Measurements from ENCODE around the gene BET1L.

BET1L gene

GRCh38 chr11:206002-206384 lies 1.2 kb downstream of the BET1L start:
- Histone ChIP-seq H3K4me1 (ENCODE audit: control insufficient read depth, insufficient read depth, low read length) (peaks cover 2% of the 10 kb centered on the region), H3K36me3 (ENCODE audit: control insufficient read depth, insufficient read depth, low read length) (peaks cover 31% of the 10 kb centered on the region), H3K4me3 (ENCODE audit: low read depth, low read length) (peak overlapping the region; percentile 98), H3K9ac (ENCODE audit: low read depth, low read length) (peak overlapping the region; percentile 4), H3K27me3 (ENCODE audit: control insufficient read depth, insufficient read depth, low read length) (no peaks in the 10 kb centered on the region), H3K9me3 (ENCODE audit: control insufficient read depth, insufficient read depth, low read length) (no peaks in the 10 kb centered on the region)

DNA sequence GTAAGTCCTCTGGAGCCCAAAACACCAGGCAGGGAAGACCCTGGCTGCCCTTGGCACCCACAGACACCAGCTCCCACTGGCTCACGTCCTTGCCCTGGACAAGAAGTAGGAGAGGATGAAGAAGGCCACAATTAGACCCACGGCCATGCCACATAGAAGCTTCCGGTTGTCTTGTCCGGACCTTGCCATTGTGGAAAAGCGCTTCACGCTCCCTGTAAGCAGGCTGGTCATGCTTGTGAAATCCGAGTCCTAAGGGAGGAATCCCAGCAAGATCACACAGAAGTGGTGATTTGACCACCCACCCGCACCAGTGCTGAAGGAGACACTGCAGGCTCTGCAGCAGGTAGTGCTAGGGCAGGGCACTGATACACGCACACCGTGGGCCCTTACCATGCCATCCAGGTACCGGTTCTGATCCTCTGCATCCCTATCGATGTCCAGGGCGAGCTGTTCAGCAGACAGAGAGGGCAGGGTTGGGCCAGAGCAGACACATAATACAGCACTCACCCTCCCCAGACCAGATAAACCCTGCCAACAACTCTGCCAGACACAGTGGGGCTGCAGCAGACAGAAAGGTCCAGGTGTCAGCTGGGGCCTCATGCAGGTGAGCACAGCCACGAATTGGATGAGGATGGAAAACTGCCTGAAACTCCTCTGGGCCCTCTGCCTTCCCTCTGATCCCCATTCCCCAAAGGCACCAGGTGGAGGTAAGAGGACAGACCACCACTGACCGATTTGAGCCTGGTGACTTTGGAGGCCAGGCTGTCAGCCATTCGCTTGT lies 1.8 kb downstream of the BET1L start:
- H3K9me3 ChIP-seq (ENCODE audit: control insufficient read depth, insufficient read depth, low read length): no peaks in the 10 kb centered on the region
- peaks cover 2% of the 10 kb centered on the region for H3K4me1 ChIP-seq (ENCODE audit: control insufficient read depth, insufficient read depth, low read length)
- H3K36me3 ChIP-seq (ENCODE audit: control insufficient read depth, insufficient read depth, low read length): peaks cover 26% of the 10 kb centered on the region
- H3K4me3 ChIP-seq (ENCODE audit: low read depth, low read length): peak overlapping the region; percentile 98
- H3K27me3 ChIP-seq (ENCODE audit: control insufficient read depth, insufficient read depth, low read length): no peaks in the 10 kb centered on the region
- H3K9ac ChIP-seq (ENCODE audit: low read depth, low read length): peak overlapping the region; percentile 4

DNA sequence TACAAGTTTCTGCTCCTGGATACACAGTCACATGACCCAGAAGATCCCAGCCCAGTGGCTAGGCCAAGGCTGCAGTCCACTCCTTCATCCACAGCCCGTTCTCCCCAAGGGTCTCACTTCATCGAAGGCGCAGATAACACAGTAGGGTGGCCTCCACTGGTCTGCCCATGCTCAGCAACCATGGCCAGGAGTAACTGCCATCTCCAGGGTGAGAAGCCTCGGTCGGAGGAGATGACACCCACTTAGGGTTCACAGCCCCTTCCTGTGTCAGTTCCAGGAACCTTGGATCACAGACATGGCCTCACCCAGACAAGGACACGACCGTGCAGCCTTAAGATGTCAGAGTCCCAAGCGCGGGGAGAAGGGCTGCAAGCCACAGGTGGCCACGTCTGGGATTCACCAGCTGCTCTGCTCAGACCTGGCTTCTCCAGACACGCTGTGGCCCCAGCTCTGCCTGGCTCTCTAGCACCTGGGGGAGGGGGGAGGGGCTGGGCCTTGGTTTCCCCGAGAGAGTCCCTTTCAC lies 2.6 kb downstream of the BET1L start:
- Histone ChIP-seq H3K27me3 (ENCODE audit: control insufficient read depth, insufficient read depth, low read length) (no peaks in the 10 kb centered on the region), H3K9ac (ENCODE audit: low read depth, low read length) (no peak overlapping the region), H3K4me1 (ENCODE audit: control insufficient read depth, insufficient read depth, low read length) (no peaks in the 10 kb centered on the region), H3K4me3 (ENCODE audit: low read depth, low read length) (no peak overlapping the region), H3K36me3 (ENCODE audit: control insufficient read depth, insufficient read depth, low read length) (peaks cover 18% of the 10 kb centered on the region), H3K9me3 (ENCODE audit: control insufficient read depth, insufficient read depth, low read length) (no peaks in the 10 kb centered on the region)

- no peaks in the 10 kb centered on the region for H3K27me3 ChIP-seq (ENCODE audit: control insufficient read depth, insufficient read depth, low read length)
- no peak overlapping the region for H3K4me3 ChIP-seq (ENCODE audit: low read depth, low read length)
- H3K9ac ChIP-seq (ENCODE audit: low read depth, low read length): no peak overlapping the region
- peaks cover 15% of the 10 kb centered on the region for H3K36me3 ChIP-seq (ENCODE audit: control insufficient read depth, insufficient read depth, low read length)
- no peaks in the 10 kb centered on the region for H3K9me3 ChIP-seq (ENCODE audit: control insufficient read depth, insufficient read depth, low read length)
- H3K4me1 ChIP-seq (ENCODE audit: control insufficient read depth, insufficient read depth, low read length): no peaks in the 10 kb centered on the region
These were observed 3.1 kb downstream of the BET1L start for GRCh38 chr11:203945-204586.

DNA sequence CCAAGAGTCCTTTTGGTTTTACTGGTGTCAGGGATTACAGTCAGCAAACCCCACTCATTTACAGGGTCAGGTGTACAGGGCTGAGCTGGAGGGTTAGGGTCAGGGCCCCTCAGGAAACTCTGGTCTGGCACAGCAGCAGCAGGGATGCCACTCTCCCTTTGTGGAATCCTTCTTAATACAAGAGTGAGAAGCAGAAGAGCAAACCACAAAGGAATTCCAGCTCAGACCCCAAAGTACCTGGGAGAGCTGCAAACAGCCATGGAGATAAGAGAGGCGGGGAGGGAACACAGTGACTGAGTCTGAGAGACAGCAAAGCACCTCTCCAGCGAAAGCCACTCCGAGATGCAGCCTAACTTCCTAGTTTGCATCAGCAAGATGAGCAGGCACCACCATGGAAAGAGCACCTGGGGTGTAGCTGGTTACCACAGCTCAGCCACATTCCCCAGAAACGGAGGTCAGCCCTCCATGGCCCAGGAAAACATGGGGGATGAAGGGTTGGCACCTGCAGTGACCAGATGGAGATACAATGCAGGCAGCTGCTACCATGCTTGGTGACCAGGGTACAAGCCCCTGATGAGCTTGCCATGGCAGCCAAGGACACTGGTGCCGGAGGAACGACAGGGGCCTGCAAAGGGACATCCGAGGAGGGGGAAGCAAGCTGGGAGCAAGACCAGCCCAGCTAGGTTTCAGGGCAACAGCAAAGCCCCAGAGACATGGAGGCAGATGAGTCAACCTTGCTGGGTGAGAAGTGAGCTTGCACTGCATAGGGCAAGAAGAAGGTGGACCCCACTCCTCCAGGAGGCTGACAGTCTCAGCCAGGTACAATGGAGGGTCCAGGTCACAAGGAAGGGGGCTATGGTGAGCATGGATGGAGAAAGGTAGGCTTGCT lies 3.9 kb downstream of the BET1L start:
- no peaks in the 10 kb centered on the region for H3K9me3 ChIP-seq (ENCODE audit: control insufficient read depth, insufficient read depth, low read length)
- H3K9ac ChIP-seq (ENCODE audit: low read depth, low read length): no peak overlapping the region
- H3K4me1 ChIP-seq (ENCODE audit: control insufficient read depth, insufficient read depth, low read length): no peaks in the 10 kb centered on the region
- H3K36me3 ChIP-seq (ENCODE audit: control insufficient read depth, insufficient read depth, low read length): peaks cover 15% of the 10 kb centered on the region
- no peaks in the 10 kb centered on the region for H3K27me3 ChIP-seq (ENCODE audit: control insufficient read depth, insufficient read depth, low read length)
- no peak overlapping the region for H3K4me3 ChIP-seq (ENCODE audit: low read depth, low read length)

GRCh38 chr11:202490-202889 lies 4.7 kb downstream of the BET1L start:
- H3K4me1 ChIP-seq (ENCODE audit: control insufficient read depth, insufficient read depth, low read length): no peaks in the 10 kb centered on the region
- H3K9ac ChIP-seq (ENCODE audit: low read depth, low read length): no peak overlapping the region
- no peaks in the 10 kb centered on the region for H3K9me3 ChIP-seq (ENCODE audit: control insufficient read depth, insufficient read depth, low read length)
- H3K4me3 ChIP-seq (ENCODE audit: low read depth, low read length): no peak overlapping the region
- H3K36me3 ChIP-seq (ENCODE audit: control insufficient read depth, insufficient read depth, low read length): peaks cover 15% of the 10 kb centered on the region
- H3K27me3 ChIP-seq (ENCODE audit: control insufficient read depth, insufficient read depth, low read length): no peaks in the 10 kb centered on the region

- H3K4me3 ChIP-seq (ENCODE audit: low read depth, low read length): no peak overlapping the region
- H3K27me3 ChIP-seq (ENCODE audit: control insufficient read depth, insufficient read depth, low read length): no peaks in the 10 kb centered on the region
- H3K9me3 ChIP-seq (ENCODE audit: control insufficient read depth, insufficient read depth, low read length): no peaks in the 10 kb centered on the region
- H3K36me3 ChIP-seq (ENCODE audit: control insufficient read depth, insufficient read depth, low read length): peaks cover 13% of the 10 kb centered on the region
- H3K4me1 ChIP-seq (ENCODE audit: control insufficient read depth, insufficient read depth, low read length): no peaks in the 10 kb centered on the region
- no peak overlapping the region for H3K9ac ChIP-seq (ENCODE audit: low read depth, low read length)
These were observed 5.2 kb downstream of the BET1L start for GRCh38 chr11:201966-202365.

DNA sequence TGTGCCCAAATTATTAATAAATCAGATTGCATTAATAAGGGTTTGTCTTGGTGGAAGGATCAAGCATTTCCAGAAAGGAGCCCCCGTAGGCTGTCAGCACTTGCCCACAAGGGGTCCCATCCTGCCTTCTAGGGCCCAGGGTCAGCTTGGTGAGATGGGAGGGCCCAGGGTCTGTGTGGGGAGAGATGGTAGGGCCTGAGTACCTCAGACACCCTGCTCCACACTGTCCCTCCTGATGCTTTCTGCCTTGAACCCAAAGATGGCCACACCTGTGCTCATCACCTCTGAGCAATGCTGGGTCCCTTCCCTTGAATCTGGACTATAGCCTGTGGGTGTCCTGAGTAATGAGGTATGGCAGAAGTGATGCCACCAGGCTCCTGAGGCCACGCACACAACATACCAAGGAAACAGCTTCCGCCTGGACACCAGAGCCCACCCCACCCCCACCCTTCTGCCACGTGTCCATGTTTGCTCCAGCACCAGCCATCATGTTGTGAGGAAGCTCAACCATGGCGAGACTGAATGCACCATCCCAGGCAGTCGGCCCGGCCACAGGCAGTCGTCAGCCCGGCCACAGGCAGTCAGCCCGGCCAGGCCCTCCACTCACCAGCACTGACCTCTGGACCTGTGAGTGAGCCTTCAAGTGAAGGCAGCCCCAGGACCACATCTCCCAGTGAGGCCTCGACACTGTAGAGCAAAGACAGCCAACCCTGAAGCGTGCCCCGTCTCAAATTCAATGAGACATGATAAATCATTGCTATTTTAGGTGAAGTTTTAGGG lies 6.8 kb downstream of the BET1L start:
- peaks cover 7% of the 10 kb centered on the region for H3K36me3 ChIP-seq (ENCODE audit: control insufficient read depth, insufficient read depth, low read length)
- H3K9ac ChIP-seq (ENCODE audit: low read depth, low read length): no peak overlapping the region
- no peaks in the 10 kb centered on the region for H3K4me1 ChIP-seq (ENCODE audit: control insufficient read depth, insufficient read depth, low read length)
- no peaks in the 10 kb centered on the region for H3K9me3 ChIP-seq (ENCODE audit: control insufficient read depth, insufficient read depth, low read length)
- H3K27me3 ChIP-seq (ENCODE audit: control insufficient read depth, insufficient read depth, low read length): no peaks in the 10 kb centered on the region
- H3K4me3 ChIP-seq (ENCODE audit: low read depth, low read length): no peak overlapping the region

GRCh38 chr11:199782-200181 lies 7.4 kb downstream of the BET1L start:
- Histone ChIP-seq H3K27me3 (ENCODE audit: control insufficient read depth, insufficient read depth, low read length) (no peaks in the 10 kb centered on the region), H3K4me3 (ENCODE audit: low read depth, low read length) (no peak overlapping the region), H3K4me1 (ENCODE audit: control insufficient read depth, insufficient read depth, low read length) (no peaks in the 10 kb centered on the region), H3K9ac (ENCODE audit: low read depth, low read length) (no peak overlapping the region), H3K36me3 (ENCODE audit: control insufficient read depth, insufficient read depth, low read length) (peaks cover 2% of the 10 kb centered on the region), H3K9me3 (ENCODE audit: control insufficient read depth, insufficient read depth, low read length) (no peaks in the 10 kb centered on the region)

DNA sequence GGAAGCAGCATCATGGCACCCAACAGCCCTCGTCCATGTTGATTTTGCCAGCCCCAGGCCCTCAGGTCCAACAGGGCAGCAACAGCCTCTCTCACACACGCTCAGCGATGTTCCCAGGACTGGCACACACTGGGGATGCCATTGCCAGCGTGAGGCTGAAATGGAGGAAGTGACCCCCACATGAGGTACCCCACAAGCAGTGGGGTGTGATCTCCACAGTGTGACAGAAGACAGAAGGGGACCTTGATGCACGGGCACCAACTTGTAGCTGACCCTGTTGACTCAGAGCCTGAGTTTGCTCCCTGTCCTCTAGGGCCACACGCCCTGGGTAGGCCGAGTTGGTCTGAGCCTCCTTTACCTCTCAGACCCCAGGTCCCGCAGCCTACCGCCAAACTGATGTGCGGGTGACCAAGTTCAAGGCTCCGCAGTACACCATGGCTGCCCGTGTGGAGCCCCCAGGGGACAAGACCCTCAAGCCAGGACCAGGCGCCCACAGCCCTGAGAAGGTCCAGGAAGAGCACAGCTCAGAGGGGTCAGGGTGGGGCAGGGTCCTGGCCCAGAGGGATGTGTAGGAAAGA lies 8.1 kb downstream of the BET1L start:
- H3K9me3 ChIP-seq (ENCODE audit: control insufficient read depth, insufficient read depth, low read length): no peaks in the 10 kb centered on the region

More for the DNA sequence above, 8.1 kb downstream of the BET1L start:
- H3K4me1 ChIP-seq (ENCODE audit: control insufficient read depth, insufficient read depth, low read length): no peaks in the 10 kb centered on the region
- H3K4me3 ChIP-seq (ENCODE audit: low read depth, low read length): no peak overlapping the region
- no peaks in the 10 kb centered on the region for H3K27me3 ChIP-seq (ENCODE audit: control insufficient read depth, insufficient read depth, low read length)
- H3K9ac ChIP-seq (ENCODE audit: low read depth, low read length): no peak overlapping the region
- H3K36me3 ChIP-seq (ENCODE audit: control insufficient read depth, insufficient read depth, low read length): peaks cover 2% of the 10 kb centered on the region

Data from iPS-15b (cell line).